K562 (cell line): ENCODE results near the gene NOSTRIN. TPM values are rescaled to one million over a fixed set of nuclear protein-coding genes. Genes with fewer than 3 reads are reported as not detected.
A peak's percentile ranks its signal among the peaks of the same experiment; 100 is the strongest.

Source experiments
- ARNT ChIP-seq, 2 experiments: fragments of 450-650 bp; IDR thresholded peaks; 2 replicates each; pipeline ENCODE4 v1.6.1; 2016; ENCODE audit warnings: mild to moderate bottlenecking in 1 of 2
- BRD4 ChIP-seq: fragments of 200-600 bp; sonication (generic); IDR thresholded peaks from 2 replicates; pipeline ENCODE4 v1.6.1; 2017; ENCODE audit warnings: inconsistent platforms
- DDX20 ChIP-seq: fragments of 450-650 bp; IDR thresholded peaks from 2 replicates; pipeline ENCODE4 v1.6.1; 2016; ENCODE audit warnings: missing genetic modification characterization, low read depth, mild to moderate bottlenecking, missing compliant biosample characterization, moderate library complexity
- EGR1 ChIP-seq: fragments of 450-650 bp; conservative IDR thresholded peaks from 2 replicates; pipeline ENCODE4 v1.6.1; 2017; ENCODE audit warnings: mild to moderate bottlenecking
- FOXO4 ChIP-seq: fragments of 450-650 bp; formaldehyde crosslinking; IDR thresholded peaks from 2 replicates; pipeline ENCODE4 v1.4.0; 2020; ENCODE audit warnings: mild to moderate bottlenecking, moderate library complexity
- HCFC1 ChIP-seq: IDR thresholded peaks from 2 replicates; pipeline ENCODE4 v1.6.1; 2012; ENCODE audit warnings: low read depth, low read length, improper control_type of control experiment
- HDAC1 ChIP-seq, 2 experiments: fragments of 450-650 bp; IDR thresholded peaks; 2 replicates each; pipeline ENCODE4 v1.6.1; 2016 to 2017; ENCODE audit warnings: inconsistent platforms in 1 of 2, mild to moderate bottlenecking in 1 of 2, moderate library complexity in 1 of 2
- HDAC6 ChIP-seq: IDR thresholded peaks from 2 replicates; pipeline ENCODE4 v1.6.1; 2012; ENCODE audit warnings: low read depth, mild to moderate bottlenecking, control low read depth, inconsistent platforms, low read length, moderate library complexity
- KAT2B ChIP-seq: IDR thresholded peaks from one replicate; pipeline ENCODE4 v1.6.1; 2012; ENCODE audit warnings: low read depth, mild to moderate bottlenecking, control low read depth, inconsistent platforms, low read length, moderate library complexity
- KDM2B ChIP-seq: fragments of 250-450 bp; sonication (Bioruptor Pico); IDR thresholded peaks from 2 replicates; pipeline ENCODE4 v1.8.0; 2021; ENCODE audit warnings: mild to moderate bottlenecking, moderate library complexity
- MTA3 ChIP-seq: fragments of 450-650 bp; formaldehyde crosslinking; IDR thresholded peaks from 2 replicates; pipeline ENCODE4 v1.6.1; 2017; ENCODE audit warnings: mild to moderate bottlenecking, borderline replicate concordance
- NFIC ChIP-seq: fragments of 450-650 bp; IDR thresholded peaks from 2 replicates; pipeline ENCODE4 v1.6.1; 2017; ENCODE audit warnings: mild to moderate bottlenecking, inconsistent platforms
- NFRKB ChIP-seq: fragments of 450-650 bp; IDR thresholded peaks from 2 replicates; pipeline ENCODE4 v1.6.1; 2016; ENCODE audit warnings: low read depth
- RBM14 ChIP-seq: fragments of 200-400 bp; formaldehyde crosslinking; IDR thresholded peaks from 2 replicates; pipeline ENCODE4 v1.6.1; 2018; ENCODE audit warnings: low read depth, mild to moderate bottlenecking, low read length, moderate library complexity, borderline replicate concordance; ENCODE audit not compliant: insufficient read depth
- RBM17 ChIP-seq: fragments of 200-400 bp; formaldehyde crosslinking; IDR thresholded peaks from 2 replicates; pipeline ENCODE4 v1.6.1; 2017; ENCODE audit warnings: low read depth, mild to moderate bottlenecking, low read length, borderline replicate concordance
- SMAD2 ChIP-seq: fragments of 150-350 bp; IDR thresholded peaks from 2 replicates; pipeline ENCODE4 v1.6.1; 2014; ENCODE audit warnings: low read depth, mild to moderate bottlenecking, low read length
- SMARCA5 ChIP-seq: fragments of 450-650 bp; IDR thresholded peaks from 2 replicates; pipeline ENCODE4 v1.6.1; 2016
- SMC3 ChIP-seq: conservative IDR thresholded peaks from 2 replicates; pipeline ENCODE4 v1.6.1; 2011; ENCODE audit warnings: low read depth, low read length, improper control_type of control experiment; ENCODE audit not compliant: insufficient read depth
- SNIP1 ChIP-seq: fragments of 450-650 bp; IDR thresholded peaks from 2 replicates; pipeline ENCODE4 v1.7.1; 2017; ENCODE audit warnings: low read depth, mild to moderate bottlenecking
- TAF7 ChIP-seq: fragments of 450-650 bp; IDR thresholded peaks from 2 replicates; pipeline ENCODE4 v1.6.1; 2016; ENCODE audit warnings: missing genetic modification characterization, missing compliant biosample characterization
- USF1 ChIP-seq: sonication (generic); formaldehyde crosslinking; IDR thresholded peaks from 2 replicates; pipeline ENCODE4 v1.9.0; 2022; ENCODE audit warnings: mild to moderate bottlenecking, missing genetic modification reagents
- ZFX ChIP-seq: sonication (generic); formaldehyde crosslinking; IDR thresholded peaks from 2 replicates; pipeline ENCODE4 v1.8.0; 2022; ENCODE audit warnings: mild to moderate bottlenecking, missing genetic modification reagents, moderate library complexity
- ZHX1 ChIP-seq: fragments of 150-350 bp; conservative IDR thresholded peaks from 2 replicates; pipeline ENCODE4 v1.6.1; 2014; ENCODE audit warnings: low read length
- ZNF197 ChIP-seq: fragments of 200-800 bp; sonication (Bioruptor generic); IDR thresholded peaks from 2 replicates; pipeline ENCODE4 v1.6.1; 2016; ENCODE audit warnings: low read depth, missing genetic modification characterization, missing compliant biosample characterization
- ZNF778 ChIP-seq: fragments of 450-650 bp; formaldehyde crosslinking; IDR thresholded peaks from 2 replicates; pipeline ENCODE4 v1.4.0; 2020; ENCODE audit warnings: mild to moderate bottlenecking, moderate library complexity
- ZNF830 ChIP-seq: fragments of 250-450 bp; sonication (Bioruptor Pico); IDR thresholded peaks from 2 replicates; pipeline ENCODE4 v1.5.0; 2021; ENCODE audit warnings: mild to moderate bottlenecking
- polyA plus RNA-seq, 8 experiments: library from polyadenylated mRNA; depleted of rRNA in 4 of 8; stranded (reverse) in 5 of 8; unstranded in 3 of 8; fragments of >200 nt; fragmentation: Nextera tagmentation in 2 of 8; fragmentation: Illumina TruSeq in 1 of 8; extraction: Ambion mirVana in 2 of 8; extraction: Trizol in 1 of 8; gene quantifications; 2 replicates each; pipeline versions ENCODE4 v1.2.1 to v1.2.3, GENCODE V29; 2011 to 2014; ENCODE audit warnings: inconsistent platforms in 1 of 8, missing spikeins in 1 of 8
- total RNA-seq, 7 experiments: library from RNA; depleted of rRNA in 6 of 7; stranded (reverse); fragments of >200 nt in 6 of 7; fragmentation: Illumina TruSeq in 2 of 7; extraction: Trizol in 2 of 7; gene quantifications; 2 replicates each; pipeline versions ENCODE4 v1.2.1 to v1.2.3, GENCODE V29; 2011 to 2021; ENCODE audit warnings: low replicate concordance in 1 of 7

Gene NOSTRIN
- total and polyA plus RNA-seq, 9 of the 15 experiments (the other 6 are each of a cell fraction or from before 2014, with no cell fraction given), result 26.7 to 82.9 (median 56.3) TPM

- TF ChIP-seq KAT2B (no peak), NFRKB (peak; percentile 81; the same call in 1 of the 2 replicates), ZFX (CRISPR knock-in tag) (peak; percentile 74), NFIC (peak; percentile 46), USF1 (CRISPR knock-in tag) (no peak), SMARCA5 (no peak), ZNF197 (CRISPR knock-in tag) (peak; percentile 28; the same call in 1 of the 2 replicates), HDAC1 (IDR thresholded peaks at IDR 0.05) (peak in 1 of 2 experiments; percentile 97; a peak in 2 of 4 replicates), SMC3 (no peak; the same call in 1 of the 2 replicates), KDM2B (CRISPR knock-in tag) (no peak), RBM17 (no peak), ZHX1 (0 out of 2 replicates have a peak, but pooled peaks have one; percentile 49), FOXO4 (CRISPR knock-in tag) (no peak), DDX20 (tag) (no peak), HDAC6 (no peak), HCFC1 (peak; percentile 97), ZNF778 (CRISPR knock-in tag) (no peak), MTA3 (peak; percentile 79), RBM14 (no peak), TAF7 (tag) (peak; percentile 47; the same call in 1 of the 2 replicates), ZNF830 (no peak), SMAD2 (no peak), EGR1 (peak; percentile 85), SNIP1 (no peak), ARNT (IDR thresholded peaks at IDR 0.05) (no peak; a peak in 1 of 4 replicates), BRD4 (no peak)
Measured at GRCh38 chr2:168890006-168890782, 87.8 kb downstream of the NOSTRIN start, which contains the start of gene SPC25 (continued).
